K562 (cell line): ENCODE data around the gene BBX. TPM values are rescaled to one million over a fixed set of nuclear protein-coding genes. Genes with fewer than 3 reads are reported as not detected.

Source experiments
- ATAC-seq: fragments of 200-7000 bp; cut with Tn5 transposase; 3 replicates; pipeline ENCODE4 v1.9.1; 2020; ENCODE audit warnings: moderate library complexity
- BruUV-seq: library from RNA; stranded (reverse); fragments of 400-500 nt; replicated peaks from 2 replicates; lab custom pipeline; 2021; lab: Mats Ljungman, UMichigan
- CTCF ChIA-PET: fragments of 300-600 bp; formaldehyde crosslinking; extraction: SDS; loops from one replicate; lab custom pipeline; 2021; ENCODE audit warnings: low intra/inter-chr PET ratio; lab: Yijun Ruan, JAX
- POLR2A ChIA-PET: fragments of 300-600, 350-650 bp; sonication (Branson Sonifier 250); formaldehyde crosslinking; extraction: SDS; loops from one replicate; lab custom pipeline; 2021; ENCODE audit warnings: antibody characterized with exemption, inconsistent platforms; lab: Yijun Ruan, JAX
- DNase-seq, 4 experiments: peaks; one replicate each; pipeline versions ENCODE4 v3.0.0 to v3.0.0-alpha.2; 2011 to 2018; ENCODE audit warnings: low spot score in 3 of 4, mixed read lengths in 3 of 4; ENCODE audit errors: extremely low read depth in 1 of 4
- FAIRE-seq: peaks from 2 replicates; lab custom pipeline; 2011; peaks lifted over from hg19 to GRCh38; lab: Jason Lieb, UNC
- H2AFZ ChIP-seq: 2 replicates; pipeline ENCODE4 v1.6.0; 2011; ENCODE audit warnings: low read depth, low read length, control low read depth, inconsistent platforms
- H3K27ac ChIP-seq: fragments of 200-600 bp; 3 replicates; pipeline ENCODE4 v1.8.0; 2011; ENCODE audit warnings: low read depth, mild to moderate bottlenecking, control low read depth, inconsistent platforms, low read length, moderate library complexity, mixed read lengths; ENCODE audit errors: extremely low read depth
- H3K27me3 ChIP-seq, 2 experiments: fragments of 300-600 bp in 1 of 2; 2 replicates in 1 of 2; 3 replicates in 1 of 2; pipeline versions ENCODE4 v1.6.0 to v1.8.0; 2011; ENCODE audit warnings: inconsistent platforms in 2 of 2, low read length in 2 of 2, mild to moderate bottlenecking in 1 of 2, mixed read lengths in 1 of 2, moderate library complexity in 1 of 2; ENCODE audit not compliant: control insufficient read depth in 2 of 2, insufficient read depth in 2 of 2
- H3K36me3 ChIP-seq: fragments of 300-600 bp; 3 replicates; pipeline ENCODE4 v1.8.0; 2011; ENCODE audit warnings: mild to moderate bottlenecking, low read length, inconsistent platforms; ENCODE audit not compliant: control insufficient read depth, insufficient read depth
- H3K4me1 ChIP-seq, 2 experiments: fragments of 200-600 bp in 1 of 2; replicated peaks in 1 of 2; 2 replicates in 1 of 2; 3 replicates in 1 of 2; pipeline versions ENCODE4 v1.5.1 to v1.8.0; 2011; ENCODE audit warnings: inconsistent platforms in 2 of 2, low read length in 2 of 2, mild to moderate bottlenecking in 1 of 2, mixed read lengths in 1 of 2, moderate library complexity in 1 of 2; ENCODE audit not compliant: control insufficient read depth in 2 of 2, insufficient read depth in 2 of 2
- H3K4me2 ChIP-seq: 2 replicates; pipeline ENCODE4 v1.6.1; 2011; ENCODE audit warnings: low read length, control low read depth, inconsistent platforms, mixed read lengths; ENCODE audit not compliant: insufficient read depth
- H3K4me3 ChIP-seq: fragments of 200-600 bp; sonication (generic), shearing (Covaris generic); 2 replicates; pipeline ENCODE4 v1.5.1; 2016; ENCODE audit warnings: control low read depth, inconsistent platforms
- H3K79me2 ChIP-seq: fragments of 200-600 bp; 3 replicates; pipeline ENCODE4 v1.8.0; 2011; ENCODE audit warnings: low read length, inconsistent platforms; ENCODE audit not compliant: control insufficient read depth, insufficient read depth
- H3K9ac ChIP-seq, 2 experiments: 2 replicates each; pipeline versions ENCODE4 v1.6.0 to v1.6.1; 2011; ENCODE audit warnings: low read depth in 2 of 2, low read length in 2 of 2, control low read depth in 1 of 2, inconsistent platforms in 1 of 2, mild to moderate bottlenecking in 1 of 2, mixed read lengths in 1 of 2; ENCODE audit not compliant: insufficient read depth in 1 of 2
- H3K9me1 ChIP-seq: one replicate; pipeline ENCODE4 v1.6.0; 2011; ENCODE audit warnings: inconsistent platforms, mild to moderate bottlenecking, low read length, moderate library complexity; ENCODE audit not compliant: control insufficient read depth, insufficient read depth
- H3K9me3 ChIP-seq: replicated peaks from 2 replicates; pipeline ENCODE4 v1.5.1; 2011; ENCODE audit warnings: low read depth, low read length, inconsistent platforms; ENCODE audit not compliant: control insufficient read depth, insufficient read depth
- H4K20me1 ChIP-seq: replicated peaks from 2 replicates; pipeline ENCODE4 v1.6.1; 2011; ENCODE audit warnings: low read length, inconsistent platforms, mixed read lengths; ENCODE audit not compliant: control insufficient read depth, insufficient read depth
- CBX3 ChIP-seq, 2 experiments: IDR thresholded peaks; 1 replicate in 1 of 2; 2 replicates in 1 of 2; pipeline ENCODE4 v1.6.1; 2012; ENCODE audit warnings: inconsistent platforms in 2 of 2, low read length in 2 of 2, borderline replicate concordance in 1 of 2, control low read depth in 1 of 2
- NCOA4 ChIP-seq: fragments of 450-650 bp; IDR thresholded peaks from 2 replicates; pipeline ENCODE4 v1.6.1; 2018; ENCODE audit warnings: mild to moderate bottlenecking; ENCODE audit not compliant: partially characterized antibody
- ZNF592 ChIP-seq: fragments of 450-650 bp; IDR thresholded peaks from 2 replicates; pipeline ENCODE4 v1.6.1; 2017; ENCODE audit warnings: antibody characterized with exemption, mild to moderate bottlenecking
- WGBS: fragments of 100-300 bp; shearing (Covaris generic); methylation state at CpG from one replicate; pipeline ENCODE4 v1.1.6; 2016; ENCODE audit warnings: low coverage, mixed read lengths; ENCODE audit not compliant: insufficient coverage; ENCODE audit errors: missing lambda C conversion rate; 5-methylcytosine and 5-hydroxymethylcytosine counted together
- in situ Hi-C: fragments of 300-500 bp; cut with MboI; formaldehyde crosslinking; loops from 4 replicates; pipeline ENCODE4 v1.15.0; 2018; ENCODE audit warnings: inconsistent platforms, mixed read lengths
- intact Hi-C: fragments of 100-400 bp; cut with micrococcal nuclease; formaldehyde crosslinking; loops from 2 replicates; pipeline ENCODE4 v1.14.2; 2022
- polyA plus RNA-seq, 8 experiments: library from polyadenylated mRNA; depleted of rRNA in 4 of 8; stranded (reverse) in 5 of 8; unstranded in 3 of 8; fragments of >200 nt; fragmentation: Nextera tagmentation in 2 of 8; fragmentation: Illumina TruSeq in 1 of 8; extraction: Ambion mirVana in 2 of 8; extraction: Trizol in 1 of 8; gene quantifications; 2 replicates each; pipeline versions ENCODE4 v1.2.1 to v1.2.3, GENCODE V29; 2011 to 2014; ENCODE audit warnings: inconsistent platforms in 1 of 8, missing spikeins in 1 of 8
- total RNA-seq, 7 experiments: library from RNA; depleted of rRNA in 6 of 7; stranded (reverse); fragments of >200 nt in 6 of 7; fragmentation: Illumina TruSeq in 2 of 7; extraction: Trizol in 2 of 7; gene quantifications; 2 replicates each; pipeline versions ENCODE4 v1.2.1 to v1.2.3, GENCODE V29; 2011 to 2021; ENCODE audit warnings: low replicate concordance in 1 of 7
- TF ChIP-seq, protein P1 (sequence below): fragments of 450-650 bp; formaldehyde crosslinking; IDR thresholded peaks from 2 replicates; pipeline ENCODE4 v1.4.0; 2020; ENCODE audit warnings: mild to moderate bottlenecking, moderate library complexity
- TF ChIP-seq, protein P2 (sequence below): fragments of 250-450 bp; sonication (Bioruptor Pico); IDR thresholded peaks from 2 replicates; pipeline ENCODE4 v1.4.0; 2020

BBX gene
- total and polyA plus RNA-seq, 9 of the 15 experiments (the other 6 are each of a cell fraction or from before 2014, with no cell fraction given): 4.9 to 19.5 (median 11.8) TPM

DNA sequence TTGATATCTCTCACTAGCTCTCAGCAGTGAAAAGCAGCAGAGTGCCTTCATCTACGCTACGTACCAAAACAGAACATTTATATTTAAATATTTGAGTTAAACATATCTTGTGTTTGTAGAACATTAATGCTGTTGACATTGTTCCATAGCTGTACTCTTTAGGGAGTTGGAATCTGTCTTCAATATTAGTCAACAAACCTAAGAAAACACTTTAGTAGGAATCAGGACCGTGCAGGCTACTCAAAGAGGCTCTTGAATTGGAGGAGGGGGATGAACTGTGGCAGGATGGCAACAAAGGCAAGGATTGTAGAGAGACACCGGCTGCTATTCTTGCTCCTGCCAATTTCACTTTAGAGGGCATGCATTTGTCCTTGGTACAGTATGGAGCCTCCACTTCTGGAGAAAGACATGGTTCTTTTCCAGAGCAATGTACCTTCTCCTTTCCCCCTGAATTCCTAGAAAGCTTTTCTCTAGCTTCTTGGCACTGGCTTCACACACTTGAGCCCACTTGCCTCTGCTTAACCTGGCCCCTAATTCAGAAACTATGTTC lies 302.1 kb downstream of the BBX start:
- no peak overlapping the region for H2AFZ ChIP-seq
- no peak overlapping the region for H3K9ac ChIP-seq
- no peak overlapping the region for H3K4me2 ChIP-seq
- H3K27me3 ChIP-seq: peaks cover 0 to 4% of the 10 kb centered on the region in 2 experiments; a peak in 1 of 5 replicates
- POLR2A ChIA-PET: no interaction called here
- DNase-seq: no peak
- H4K20me1 ChIP-seq: no peaks in the 10 kb centered on the region
- intact Hi-C loops (no loop called here), in situ Hi-C loops (no loop called here)
- CTCF ChIA-PET: no interaction called here
- no peaks in the 10 kb centered on the region for H3K79me2 ChIP-seq
- H3K9me3 ChIP-seq: no peaks in the 10 kb centered on the region
- no peak overlapping the region for H3K27ac ChIP-seq
- H3K36me3 ChIP-seq: no peaks in the 10 kb centered on the region
- WGBS: 5% methylated on average over 4 of the region's 4 CpGs
- no peak overlapping the region for H3K4me3 ChIP-seq
- H3K4me1 ChIP-seq: no peaks in the 10 kb centered on the region
- no peak for FAIRE-seq
- no peak for ATAC-seq
- no peaks in the 10 kb centered on the region for H3K9me1 ChIP-seq
- TF ChIP-seq, protein P1, sequence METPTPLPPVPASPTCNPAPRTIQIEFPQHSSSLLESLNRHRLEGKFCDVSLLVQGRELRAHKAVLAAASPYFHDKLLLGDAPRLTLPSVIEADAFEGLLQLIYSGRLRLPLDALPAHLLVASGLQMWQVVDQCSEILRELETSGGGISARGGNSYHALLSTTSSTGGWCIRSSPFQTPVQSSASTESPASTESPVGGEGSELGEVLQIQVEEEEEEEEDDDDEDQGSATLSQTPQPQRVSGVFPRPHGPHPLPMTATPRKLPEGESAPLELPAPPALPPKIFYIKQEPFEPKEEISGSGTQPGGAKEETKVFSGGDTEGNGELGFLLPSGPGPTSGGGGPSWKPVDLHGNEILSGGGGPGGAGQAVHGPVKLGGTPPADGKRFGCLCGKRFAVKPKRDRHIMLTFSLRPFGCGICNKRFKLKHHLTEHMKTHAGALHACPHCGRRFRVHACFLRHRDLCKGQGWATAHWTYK (CRISPR knock-in tag): no peak
- no peak for TF ChIP-seq ZNF592
- TF ChIP-seq CBX3 (IDR thresholded peaks at IDR 0.05; ENCODE audit: borderline replicate concordance in 1 of 2, low read length in 2 of 2): no peak
- no peak for TF ChIP-seq NCOA4
- TF ChIP-seq, protein P2, sequence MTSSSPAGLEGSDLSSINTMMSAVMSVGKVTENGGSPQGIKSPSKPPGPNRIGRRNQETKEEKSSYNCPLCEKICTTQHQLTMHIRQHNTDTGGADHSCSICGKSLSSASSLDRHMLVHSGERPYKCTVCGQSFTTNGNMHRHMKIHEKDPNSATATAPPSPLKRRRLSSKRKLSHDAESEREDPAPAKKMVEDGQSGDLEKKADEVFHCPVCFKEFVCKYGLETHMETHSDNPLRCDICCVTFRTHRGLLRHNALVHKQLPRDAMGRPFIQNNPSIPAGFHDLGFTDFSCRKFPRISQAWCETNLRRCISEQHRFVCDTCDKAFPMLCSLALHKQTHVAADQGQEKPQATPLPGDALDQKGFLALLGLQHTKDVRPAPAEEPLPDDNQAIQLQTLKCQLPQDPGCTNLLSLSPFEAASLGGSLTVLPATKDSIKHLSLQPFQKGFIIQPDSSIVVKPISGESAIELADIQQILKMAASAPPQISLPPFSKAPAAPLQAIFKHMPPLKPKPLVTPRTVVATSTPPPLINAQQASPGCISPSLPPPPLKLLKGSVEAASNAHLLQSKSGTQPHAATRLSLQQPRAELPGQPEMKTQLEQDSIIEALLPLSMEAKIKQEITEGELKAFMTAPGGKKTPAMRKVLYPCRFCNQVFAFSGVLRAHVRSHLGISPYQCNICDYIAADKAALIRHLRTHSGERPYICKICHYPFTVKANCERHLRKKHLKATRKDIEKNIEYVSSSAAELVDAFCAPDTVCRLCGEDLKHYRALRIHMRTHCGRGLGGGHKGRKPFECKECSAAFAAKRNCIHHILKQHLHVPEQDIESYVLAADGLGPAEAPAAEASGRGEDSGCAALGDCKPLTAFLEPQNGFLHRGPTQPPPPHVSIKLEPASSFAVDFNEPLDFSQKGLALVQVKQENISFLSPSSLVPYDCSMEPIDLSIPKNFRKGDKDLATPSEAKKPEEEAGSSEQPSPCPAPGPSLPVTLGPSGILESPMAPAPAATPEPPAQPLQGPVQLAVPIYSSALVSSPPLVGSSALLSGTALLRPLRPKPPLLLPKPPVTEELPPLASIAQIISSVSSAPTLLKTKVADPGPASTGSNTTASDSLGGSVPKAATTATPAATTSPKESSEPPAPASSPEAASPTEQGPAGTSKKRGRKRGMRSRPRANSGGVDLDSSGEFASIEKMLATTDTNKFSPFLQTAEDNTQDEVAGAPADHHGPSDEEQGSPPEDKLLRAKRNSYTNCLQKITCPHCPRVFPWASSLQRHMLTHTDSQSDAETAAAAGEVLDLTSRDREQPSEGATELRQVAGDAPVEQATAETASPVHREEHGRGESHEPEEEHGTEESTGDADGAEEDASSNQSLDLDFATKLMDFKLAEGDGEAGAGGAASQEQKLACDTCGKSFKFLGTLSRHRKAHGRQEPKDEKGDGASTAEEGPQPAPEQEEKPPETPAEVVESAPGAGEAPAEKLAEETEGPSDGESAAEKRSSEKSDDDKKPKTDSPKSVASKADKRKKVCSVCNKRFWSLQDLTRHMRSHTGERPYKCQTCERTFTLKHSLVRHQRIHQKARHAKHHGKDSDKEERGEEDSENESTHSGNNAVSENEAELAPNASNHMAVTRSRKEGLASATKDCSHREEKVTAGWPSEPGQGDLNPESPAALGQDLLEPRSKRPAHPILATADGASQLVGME (CRISPR knock-in tag): no peak
- TF ChIP-seq, all 486 proteins: peak for 0
- BruUV-seq: no TSS peak
